GM12873 (cell line): ENCODE results near the gene CTNNA2.

Experiments
- CTCF ChIP-seq: IDR thresholded peaks from 2 replicates; pipeline ENCODE4 v1.5.1; 2012; ENCODE audit warnings: low read depth, mild to moderate bottlenecking, moderate library complexity, low read length, control low read depth; ENCODE audit not compliant: insufficient read depth; ENCODE audit errors: missing control alignments

Gene CTNNA2

GRCh38 chr2:80014637-80015036 lies 501.8 kb downstream of the CTNNA2 start:
- TF ChIP-seq CTCF, result no peak

- no peak for TF ChIP-seq CTCF
These were observed 503.3 kb downstream of the CTNNA2 start for GRCh38 chr2:80016171-80016570.

GRCh38 chr2:80019571-80020460 lies 507.0 kb downstream of the CTNNA2 start:
- TF ChIP-seq CTCF, result no peak

- TF ChIP-seq CTCF, result no peak
These were observed 509.2 kb downstream of the CTNNA2 start for GRCh38 chr2:80022018-80022417.

GRCh38 chr2:80026040-80026729 lies 513.3 kb downstream of the CTNNA2 start:
- no peak for TF ChIP-seq CTCF

- no peak for TF ChIP-seq CTCF
These were observed 515.2 kb downstream of the CTNNA2 start for GRCh38 chr2:80028051-80028450.

GRCh38 chr2:80028584-80028983 lies 515.7 kb downstream of the CTNNA2 start:
- no peak for TF ChIP-seq CTCF
